ENCODE results near the gene FGFR3. TPM values are rescaled to one million over a fixed set of nuclear protein-coding genes. Genes with fewer than 3 reads are reported as not detected.
A peak's percentile ranks its signal among the peaks of the same experiment; 100 is the strongest.

FGFR3 gene
- total and polyA plus RNA-seq, 9 of the 15 experiments (the other 6 are each of a cell fraction or from before 2014, with no cell fraction given) = 1.2 to 60.4 (median 12.7) TPM

DNA sequence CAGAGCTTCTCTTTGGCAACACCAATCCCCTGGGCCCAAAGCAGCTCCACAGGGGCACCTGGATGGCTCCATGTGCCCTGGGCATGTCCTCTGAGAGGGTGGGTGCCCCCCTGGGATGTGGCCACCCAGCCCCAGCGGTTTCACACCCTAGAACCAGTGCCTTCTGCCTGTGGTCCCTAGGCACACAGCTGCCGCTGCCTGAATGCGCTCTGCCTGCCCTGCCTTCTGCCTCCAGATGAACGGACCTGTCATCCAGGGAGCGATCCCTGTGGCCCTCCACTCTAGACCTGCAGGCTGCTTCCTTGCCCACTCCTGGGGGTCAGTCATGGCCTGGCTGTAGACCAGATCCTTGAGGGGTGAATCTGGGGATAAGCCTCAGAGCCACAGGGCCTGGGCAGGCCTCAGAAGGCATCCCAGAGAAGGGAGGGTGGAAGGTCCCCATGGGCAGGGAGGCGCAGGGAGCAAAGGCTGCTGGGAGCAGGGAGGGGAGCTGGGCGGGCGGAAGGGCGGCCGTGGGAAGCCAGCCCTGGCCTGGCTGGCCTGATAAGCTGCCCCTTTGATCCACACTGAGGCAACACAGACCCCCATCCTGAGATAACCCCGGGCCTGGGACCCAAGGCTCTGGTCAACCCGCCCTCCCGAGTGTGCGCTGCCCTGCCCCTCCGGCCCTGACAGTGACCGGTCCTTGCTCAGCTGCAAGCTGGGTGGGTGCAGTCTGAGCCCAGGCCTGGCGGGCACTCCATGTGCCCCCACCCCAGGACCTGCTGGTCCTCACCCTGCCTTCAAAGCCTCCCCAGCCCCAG is 8.1 kb upstream of the FGFR3 start (continued):
- TF ChIP-seq, protein P1, sequence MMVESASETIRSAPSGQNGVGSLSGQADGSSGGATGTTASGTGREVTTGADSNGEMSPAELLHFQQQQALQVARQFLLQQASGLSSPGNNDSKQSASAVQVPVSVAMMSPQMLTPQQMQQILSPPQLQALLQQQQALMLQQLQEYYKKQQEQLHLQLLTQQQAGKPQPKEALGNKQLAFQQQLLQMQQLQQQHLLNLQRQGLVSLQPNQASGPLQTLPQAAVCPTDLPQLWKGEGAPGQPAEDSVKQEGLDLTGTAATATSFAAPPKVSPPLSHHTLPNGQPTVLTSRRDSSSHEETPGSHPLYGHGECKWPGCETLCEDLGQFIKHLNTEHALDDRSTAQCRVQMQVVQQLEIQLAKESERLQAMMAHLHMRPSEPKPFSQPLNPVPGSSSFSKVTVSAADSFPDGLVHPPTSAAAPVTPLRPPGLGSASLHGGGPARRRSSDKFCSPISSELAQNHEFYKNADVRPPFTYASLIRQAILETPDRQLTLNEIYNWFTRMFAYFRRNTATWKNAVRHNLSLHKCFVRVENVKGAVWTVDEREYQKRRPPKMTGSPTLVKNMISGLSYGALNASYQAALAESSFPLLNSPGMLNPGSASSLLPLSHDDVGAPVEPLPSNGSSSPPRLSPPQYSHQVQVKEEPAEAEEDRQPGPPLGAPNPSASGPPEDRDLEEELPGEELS (CRISPR knock-in tag; IDR thresholded peaks at IDR 0.05; ENCODE audit: borderline replicate concordance) = no peak
- TF ChIP-seq PRPF4 (IDR thresholded peaks at IDR 0.05; ENCODE audit: insufficient read depth, low read depth, low read length, poor library complexity, severe bottlenecking) = no peak
- TF ChIP-seq, protein P2, sequence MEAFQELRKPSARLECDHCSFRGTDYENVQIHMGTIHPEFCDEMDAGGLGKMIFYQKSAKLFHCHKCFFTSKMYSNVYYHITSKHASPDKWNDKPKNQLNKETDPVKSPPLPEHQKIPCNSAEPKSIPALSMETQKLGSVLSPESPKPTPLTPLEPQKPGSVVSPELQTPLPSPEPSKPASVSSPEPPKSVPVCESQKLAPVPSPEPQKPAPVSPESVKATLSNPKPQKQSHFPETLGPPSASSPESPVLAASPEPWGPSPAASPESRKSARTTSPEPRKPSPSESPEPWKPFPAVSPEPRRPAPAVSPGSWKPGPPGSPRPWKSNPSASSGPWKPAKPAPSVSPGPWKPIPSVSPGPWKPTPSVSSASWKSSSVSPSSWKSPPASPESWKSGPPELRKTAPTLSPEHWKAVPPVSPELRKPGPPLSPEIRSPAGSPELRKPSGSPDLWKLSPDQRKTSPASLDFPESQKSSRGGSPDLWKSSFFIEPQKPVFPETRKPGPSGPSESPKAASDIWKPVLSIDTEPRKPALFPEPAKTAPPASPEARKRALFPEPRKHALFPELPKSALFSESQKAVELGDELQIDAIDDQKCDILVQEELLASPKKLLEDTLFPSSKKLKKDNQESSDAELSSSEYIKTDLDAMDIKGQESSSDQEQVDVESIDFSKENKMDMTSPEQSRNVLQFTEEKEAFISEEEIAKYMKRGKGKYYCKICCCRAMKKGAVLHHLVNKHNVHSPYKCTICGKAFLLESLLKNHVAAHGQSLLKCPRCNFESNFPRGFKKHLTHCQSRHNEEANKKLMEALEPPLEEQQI (IDR thresholded peaks at IDR 0.05) = no peak
- no peak for TF ChIP-seq PHB (CRISPR knock-in tag; IDR thresholded peaks at IDR 0.05)
- no peak for TF ChIP-seq CHD2 (IDR thresholded peaks at IDR 0.05; ENCODE audit: low read depth, low read length)
- peak; percentile 61 to 70 for TF ChIP-seq NRF1 (conservative IDR thresholded peaks at IDR 0.05 in 1 of 2, IDR thresholded peaks at IDR 0.05 in 1 of 2)
- no peak for TF ChIP-seq CBFB (CRISPR knock-in tag; IDR thresholded peaks at IDR 0.05)
- no peak for TF ChIP-seq POLR2B (IDR thresholded peaks at IDR 0.05; ENCODE audit: low read depth, partially characterized antibody)
- TF ChIP-seq, protein P3, sequence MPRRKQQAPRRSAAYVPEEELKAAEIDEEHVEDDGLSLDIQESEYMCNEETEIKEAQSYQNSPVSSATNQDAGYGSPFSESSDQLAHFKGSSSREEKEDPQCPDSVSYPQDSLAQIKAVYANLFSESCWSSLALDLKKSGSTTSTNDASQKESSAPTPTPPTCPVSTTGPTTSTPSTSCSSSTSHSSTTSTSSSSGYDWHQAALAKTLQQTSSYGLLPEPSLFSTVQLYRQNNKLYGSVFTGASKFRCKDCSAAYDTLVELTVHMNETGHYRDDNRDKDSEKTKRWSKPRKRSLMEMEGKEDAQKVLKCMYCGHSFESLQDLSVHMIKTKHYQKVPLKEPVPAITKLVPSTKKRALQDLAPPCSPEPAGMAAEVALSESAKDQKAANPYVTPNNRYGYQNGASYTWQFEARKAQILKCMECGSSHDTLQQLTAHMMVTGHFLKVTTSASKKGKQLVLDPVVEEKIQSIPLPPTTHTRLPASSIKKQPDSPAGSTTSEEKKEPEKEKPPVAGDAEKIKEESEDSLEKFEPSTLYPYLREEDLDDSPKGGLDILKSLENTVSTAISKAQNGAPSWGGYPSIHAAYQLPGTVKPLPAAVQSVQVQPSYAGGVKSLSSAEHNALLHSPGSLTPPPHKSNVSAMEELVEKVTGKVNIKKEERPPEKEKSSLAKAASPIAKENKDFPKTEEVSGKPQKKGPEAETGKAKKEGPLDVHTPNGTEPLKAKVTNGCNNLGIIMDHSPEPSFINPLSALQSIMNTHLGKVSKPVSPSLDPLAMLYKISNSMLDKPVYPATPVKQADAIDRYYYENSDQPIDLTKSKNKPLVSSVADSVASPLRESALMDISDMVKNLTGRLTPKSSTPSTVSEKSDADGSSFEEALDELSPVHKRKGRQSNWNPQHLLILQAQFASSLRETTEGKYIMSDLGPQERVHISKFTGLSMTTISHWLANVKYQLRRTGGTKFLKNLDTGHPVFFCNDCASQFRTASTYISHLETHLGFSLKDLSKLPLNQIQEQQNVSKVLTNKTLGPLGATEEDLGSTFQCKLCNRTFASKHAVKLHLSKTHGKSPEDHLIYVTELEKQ (CRISPR knock-in tag; IDR thresholded peaks at IDR 0.05) = no peak
- TF ChIP-seq, protein P4, sequence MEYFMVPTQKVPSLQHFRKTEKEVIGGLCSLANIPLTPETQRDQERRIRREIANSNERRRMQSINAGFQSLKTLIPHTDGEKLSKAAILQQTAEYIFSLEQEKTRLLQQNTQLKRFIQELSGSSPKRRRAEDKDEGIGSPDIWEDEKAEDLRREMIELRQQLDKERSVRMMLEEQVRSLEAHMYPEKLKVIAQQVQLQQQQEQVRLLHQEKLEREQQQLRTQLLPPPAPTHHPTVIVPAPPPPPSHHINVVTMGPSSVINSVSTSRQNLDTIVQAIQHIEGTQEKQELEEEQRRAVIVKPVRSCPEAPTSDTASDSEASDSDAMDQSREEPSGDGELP (CRISPR knock-in tag; IDR thresholded peaks at IDR 0.05; ENCODE audit: borderline replicate concordance) = peak; percentile 82
- no peak for TF ChIP-seq BHLHE40 (IDR thresholded peaks at IDR 0.05; ENCODE audit: low read length)
- no peak for TF ChIP-seq ZFPM2 (CRISPR knock-in tag; IDR thresholded peaks at IDR 0.05)
- peak; percentile 91 for TF ChIP-seq CBFA2T2 (conservative IDR thresholded peaks at IDR 0.05)
- TF ChIP-seq ZNF717 (CRISPR knock-in tag; IDR thresholded peaks at IDR 0.05) = no peak
- TF ChIP-seq PURB (CRISPR knock-in tag; IDR thresholded peaks at IDR 0.05; ENCODE audit: low read depth) = no peak
- no peak for TF ChIP-seq ZNF253 (CRISPR knock-in tag; conservative IDR thresholded peaks at IDR 0.05)
- peak; percentile 41; the same call in 1 of the 2 replicates for TF ChIP-seq CTBP1 (IDR thresholded peaks at IDR 0.05; ENCODE audit: borderline replicate concordance)
- no peak for TF ChIP-seq NCOA4 (IDR thresholded peaks at IDR 0.05; ENCODE audit: partially characterized antibody)
